Neural cell (in vitro differentiated cells): Measurements from ENCODE around the gene PTPRN2.

Experiments
- EZH2 ChIP-seq: fragments of 200-600, 300-800 bp; shearing (Covaris generic), sonication (generic); IDR thresholded peaks from 2 replicates; pipeline ENCODE4 v1.6.1; 2014; ENCODE audit warnings: antibody characterized with exemption, low read length, borderline replicate concordance, mild to moderate bottlenecking; ENCODE audit not compliant: insufficient read depth, poor library complexity, severe bottlenecking
- POLR2AphosphoS5 ChIP-seq: IDR thresholded peaks from 2 replicates; pipeline ENCODE4 v1.6.1; 2012
- TAF1 ChIP-seq: IDR thresholded peaks from 2 replicates; pipeline ENCODE4 v1.6.1; 2012; ENCODE audit warnings: low read depth
- TF ChIP-seq, protein P1 (sequence below): fragments of 450-650 bp; IDR thresholded peaks from 2 replicates; pipeline ENCODE4 v1.5.1; 2014; ENCODE audit warnings: antibody characterized with exemption, mild to moderate bottlenecking, moderate library complexity; ENCODE audit not compliant: poor library complexity, severe bottlenecking

DNA sequence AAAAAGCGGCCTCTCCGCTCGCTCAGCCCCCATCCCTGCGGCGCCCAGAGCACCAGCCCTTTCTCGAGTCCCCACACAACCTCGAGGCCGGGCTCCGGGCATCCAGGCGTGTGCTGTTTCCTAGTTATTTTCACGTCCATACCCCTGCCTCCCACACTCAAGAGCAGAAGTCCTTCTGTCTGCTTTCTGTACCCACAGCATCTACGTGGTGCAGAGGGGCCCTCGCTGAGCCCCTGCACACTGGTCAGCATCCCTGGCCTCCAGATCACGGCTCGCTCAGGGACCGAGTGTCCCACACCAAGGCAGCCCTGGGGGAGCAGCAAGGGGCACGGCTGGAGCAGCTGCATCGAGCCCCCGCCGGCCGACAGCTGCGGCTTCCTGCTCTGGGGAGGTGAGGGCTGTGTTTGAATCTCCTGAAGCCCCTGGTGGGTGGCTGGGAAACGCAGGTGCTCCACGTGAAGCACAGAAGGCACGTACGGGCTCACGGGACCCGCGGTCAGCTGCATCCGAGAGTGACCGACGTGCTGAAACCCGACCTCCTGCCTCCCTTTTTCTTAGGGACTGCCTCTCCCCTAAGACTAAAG lies 917.8 kb downstream of the PTPRN2 start:
- TF ChIP-seq, protein P1, sequence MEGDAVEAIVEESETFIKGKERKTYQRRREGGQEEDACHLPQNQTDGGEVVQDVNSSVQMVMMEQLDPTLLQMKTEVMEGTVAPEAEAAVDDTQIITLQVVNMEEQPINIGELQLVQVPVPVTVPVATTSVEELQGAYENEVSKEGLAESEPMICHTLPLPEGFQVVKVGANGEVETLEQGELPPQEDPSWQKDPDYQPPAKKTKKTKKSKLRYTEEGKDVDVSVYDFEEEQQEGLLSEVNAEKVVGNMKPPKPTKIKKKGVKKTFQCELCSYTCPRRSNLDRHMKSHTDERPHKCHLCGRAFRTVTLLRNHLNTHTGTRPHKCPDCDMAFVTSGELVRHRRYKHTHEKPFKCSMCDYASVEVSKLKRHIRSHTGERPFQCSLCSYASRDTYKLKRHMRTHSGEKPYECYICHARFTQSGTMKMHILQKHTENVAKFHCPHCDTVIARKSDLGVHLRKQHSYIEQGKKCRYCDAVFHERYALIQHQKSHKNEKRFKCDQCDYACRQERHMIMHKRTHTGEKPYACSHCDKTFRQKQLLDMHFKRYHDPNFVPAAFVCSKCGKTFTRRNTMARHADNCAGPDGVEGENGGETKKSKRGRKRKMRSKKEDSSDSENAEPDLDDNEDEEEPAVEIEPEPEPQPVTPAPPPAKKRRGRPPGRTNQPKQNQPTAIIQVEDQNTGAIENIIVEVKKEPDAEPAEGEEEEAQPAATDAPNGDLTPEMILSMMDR, result no peak
- TF ChIP-seq POLR2AphosphoS5 (no peak), EZH2 (no peak), TAF1 (no peak)
